ENCODE data around the gene RAB3GAP2.
A peak's percentile ranks its signal among the peaks of the same experiment; 100 is the strongest.
"Not testable (repeated sequence)": the region's sequence is repeated elsewhere in the genome, so short reads cannot be mapped to it uniquely, and the experiment has no call there.

Gene RAB3GAP2, protein sequence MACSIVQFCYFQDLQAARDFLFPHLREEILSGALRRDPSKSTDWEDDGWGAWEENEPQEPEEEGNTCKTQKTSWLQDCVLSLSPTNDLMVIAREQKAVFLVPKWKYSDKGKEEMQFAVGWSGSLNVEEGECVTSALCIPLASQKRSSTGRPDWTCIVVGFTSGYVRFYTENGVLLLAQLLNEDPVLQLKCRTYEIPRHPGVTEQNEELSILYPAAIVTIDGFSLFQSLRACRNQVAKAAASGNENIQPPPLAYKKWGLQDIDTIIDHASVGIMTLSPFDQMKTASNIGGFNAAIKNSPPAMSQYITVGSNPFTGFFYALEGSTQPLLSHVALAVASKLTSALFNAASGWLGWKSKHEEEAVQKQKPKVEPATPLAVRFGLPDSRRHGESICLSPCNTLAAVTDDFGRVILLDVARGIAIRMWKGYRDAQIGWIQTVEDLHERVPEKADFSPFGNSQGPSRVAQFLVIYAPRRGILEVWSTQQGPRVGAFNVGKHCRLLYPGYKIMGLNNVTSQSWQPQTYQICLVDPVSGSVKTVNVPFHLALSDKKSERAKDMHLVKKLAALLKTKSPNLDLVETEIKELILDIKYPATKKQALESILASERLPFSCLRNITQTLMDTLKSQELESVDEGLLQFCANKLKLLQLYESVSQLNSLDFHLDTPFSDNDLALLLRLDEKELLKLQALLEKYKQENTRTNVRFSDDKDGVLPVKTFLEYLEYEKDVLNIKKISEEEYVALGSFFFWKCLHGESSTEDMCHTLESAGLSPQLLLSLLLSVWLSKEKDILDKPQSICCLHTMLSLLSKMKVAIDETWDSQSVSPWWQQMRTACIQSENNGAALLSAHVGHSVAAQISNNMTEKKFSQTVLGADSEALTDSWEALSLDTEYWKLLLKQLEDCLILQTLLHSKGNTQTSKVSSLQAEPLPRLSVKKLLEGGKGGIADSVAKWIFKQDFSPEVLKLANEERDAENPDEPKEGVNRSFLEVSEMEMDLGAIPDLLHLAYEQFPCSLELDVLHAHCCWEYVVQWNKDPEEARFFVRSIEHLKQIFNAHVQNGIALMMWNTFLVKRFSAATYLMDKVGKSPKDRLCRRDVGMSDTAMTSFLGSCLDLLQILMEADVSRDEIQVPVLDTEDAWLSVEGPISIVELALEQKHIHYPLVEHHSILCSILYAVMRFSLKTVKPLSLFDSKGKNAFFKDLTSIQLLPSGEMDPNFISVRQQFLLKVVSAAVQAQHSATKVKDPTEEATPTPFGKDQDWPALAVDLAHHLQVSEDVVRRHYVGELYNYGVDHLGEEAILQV (N-terminal part only)

DNA sequence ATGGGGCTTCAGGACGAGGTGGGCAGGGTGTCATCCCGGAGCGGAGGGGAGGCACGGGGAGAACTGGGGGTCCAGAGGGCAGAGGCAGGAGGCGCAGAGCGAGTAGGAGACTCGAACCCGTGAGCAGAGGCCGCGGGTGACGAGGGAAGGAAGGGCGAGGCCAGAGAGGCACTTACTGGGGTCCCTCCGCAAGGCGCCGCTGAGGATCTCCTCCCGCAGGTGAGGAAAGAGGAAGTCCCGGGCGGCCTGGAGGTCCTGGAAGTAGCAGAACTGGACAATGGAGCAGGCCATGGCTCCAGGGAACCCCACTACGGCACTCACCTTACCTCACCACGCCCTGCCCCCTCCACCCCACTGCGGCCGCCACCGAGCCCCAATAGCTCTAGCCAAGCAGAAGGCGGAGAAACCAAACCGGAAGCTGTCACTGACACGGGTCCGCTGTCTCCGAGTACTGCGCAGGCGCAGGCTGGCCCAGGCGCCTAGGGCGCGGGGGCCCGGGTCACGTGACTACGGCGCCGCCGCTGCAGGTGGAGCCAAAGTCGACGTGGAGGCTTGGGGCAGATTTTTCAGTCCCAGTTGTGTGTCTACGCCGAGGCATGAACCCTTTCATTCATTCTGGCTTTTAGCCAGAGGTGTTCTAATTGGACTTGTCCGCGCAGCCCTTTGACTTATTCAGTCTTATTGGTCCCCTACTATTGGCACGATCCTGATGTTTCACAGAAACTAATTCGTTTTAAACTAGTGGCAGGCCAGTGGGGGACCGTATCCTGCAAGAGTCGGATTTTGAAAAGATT, at the start of gene RAB3GAP2:
TSS of gene RAB3GAP2 (minus strand) at position 407 of the 794 bp plus-strand sequence. CDS start at position 291, 116 bp downstream.
- peak; percentile 91 to 95 (median 93) for DNase-seq (ENCODE audit: low read depth in 2 of 3, low spot score in 1 of 3)

DNA sequence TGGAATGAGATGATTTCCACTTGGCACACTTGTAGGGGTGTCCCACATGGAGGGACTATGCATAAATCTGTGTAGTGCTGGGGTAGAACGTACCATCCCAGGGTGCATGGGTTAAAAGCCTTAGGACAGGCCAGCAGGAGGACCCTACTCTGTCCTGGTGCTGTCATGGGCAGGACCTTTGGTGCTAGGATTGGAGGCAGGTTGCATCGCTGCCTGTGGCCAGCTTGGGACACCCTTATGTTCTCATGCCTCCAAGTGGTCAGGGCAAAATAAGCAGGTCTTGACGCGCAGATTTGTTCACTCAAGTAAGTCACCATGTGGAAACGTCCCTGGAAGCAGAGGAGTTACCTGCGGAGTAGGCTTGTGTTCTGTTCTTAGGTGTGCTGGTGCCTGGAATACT, 49.5 kb upstream of the RAB3GAP2 start:
- DNase-seq (ENCODE audit: low read depth in 2 of 3, low spot score in 1 of 3), result no peak

DNA sequence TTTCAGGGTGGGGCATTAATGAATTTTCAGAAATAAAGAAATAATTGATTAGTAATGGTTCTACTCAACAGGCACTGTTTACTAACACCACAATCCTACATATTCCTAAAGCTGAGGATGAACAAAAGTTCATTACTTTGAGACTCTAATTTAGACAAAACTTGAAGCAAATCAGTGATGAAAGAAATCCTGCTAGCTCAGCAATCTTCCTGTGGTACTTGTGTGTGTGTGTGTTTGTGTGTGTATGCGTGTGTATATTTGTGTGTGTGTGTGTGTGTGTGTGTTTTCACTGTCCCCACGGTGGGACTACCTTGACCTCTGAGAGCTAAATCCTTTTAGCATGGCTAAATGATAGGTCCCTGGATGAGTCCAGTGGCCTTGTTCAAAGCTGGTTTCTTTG, 48.5 kb upstream of the RAB3GAP2 start:
- no peak for DNase-seq (ENCODE audit: low read depth in 2 of 3, low spot score in 1 of 3)

DNA sequence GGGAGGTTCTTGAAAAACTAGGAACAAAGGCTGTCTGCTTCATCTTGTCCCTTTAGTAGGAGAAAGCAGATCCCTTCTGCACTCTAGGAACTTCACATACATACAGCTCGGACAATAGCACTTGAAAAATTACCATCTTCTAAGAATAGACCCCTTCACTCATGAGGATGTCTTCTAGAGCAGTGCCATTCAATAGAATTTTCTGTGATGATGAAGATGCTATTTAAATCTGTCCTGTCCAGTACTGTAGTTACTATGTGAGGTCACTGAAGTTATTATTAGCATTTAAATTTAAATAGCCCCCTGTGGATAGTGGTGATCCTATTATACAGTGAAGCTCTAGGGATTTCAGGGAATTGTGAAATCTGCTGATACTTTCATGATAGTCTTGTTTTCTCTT, 46.4 kb upstream of the RAB3GAP2 start:
- no peak for DNase-seq (ENCODE audit: low read depth in 2 of 3, low spot score in 1 of 3)

DNA sequence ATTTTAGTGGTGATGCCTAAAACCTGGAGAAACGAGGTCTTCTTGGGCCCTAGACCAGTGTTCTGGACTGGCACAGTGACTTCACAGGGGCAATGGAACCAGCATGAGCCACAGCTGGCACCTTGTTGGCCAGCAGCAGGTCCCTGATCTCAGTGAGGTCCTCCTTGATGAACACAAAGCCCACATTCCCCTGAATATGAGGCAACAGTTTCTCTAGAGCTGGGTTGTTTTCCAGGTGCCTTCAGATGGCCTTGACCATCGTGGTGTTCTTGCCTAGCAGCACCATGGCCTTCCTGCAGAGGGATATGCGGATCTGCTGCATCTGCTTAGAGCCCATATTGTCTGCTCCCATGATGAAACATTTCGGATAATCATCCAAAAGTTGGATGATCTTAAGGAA, 44.9 kb upstream of the RAB3GAP2 start:
- no peak for DNase-seq (ENCODE audit: low read depth in 2 of 3, low spot score in 1 of 3)

DNA sequence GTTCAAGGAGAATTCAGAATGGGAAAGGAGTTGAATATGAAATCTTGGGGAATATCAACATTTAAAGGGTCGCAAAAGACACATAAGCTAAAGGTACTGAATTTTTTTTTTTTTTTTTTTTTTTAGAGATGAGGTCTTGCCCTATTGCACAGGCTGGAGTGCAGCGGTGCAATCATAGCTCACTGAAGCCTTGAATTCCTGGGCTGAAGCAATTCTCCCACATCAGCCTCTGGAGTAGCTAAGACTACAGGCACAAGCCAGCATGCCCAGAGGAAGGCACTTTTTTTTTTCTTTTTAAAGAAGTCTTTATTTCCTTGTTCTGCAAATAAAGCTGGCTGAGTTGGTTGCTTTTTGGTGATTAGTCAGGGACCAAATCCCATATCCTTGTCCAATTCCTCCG, 44.1 kb upstream of the RAB3GAP2 start:
- no peak for DNase-seq (ENCODE audit: low read depth in 2 of 3, low spot score in 1 of 3)

DNA sequence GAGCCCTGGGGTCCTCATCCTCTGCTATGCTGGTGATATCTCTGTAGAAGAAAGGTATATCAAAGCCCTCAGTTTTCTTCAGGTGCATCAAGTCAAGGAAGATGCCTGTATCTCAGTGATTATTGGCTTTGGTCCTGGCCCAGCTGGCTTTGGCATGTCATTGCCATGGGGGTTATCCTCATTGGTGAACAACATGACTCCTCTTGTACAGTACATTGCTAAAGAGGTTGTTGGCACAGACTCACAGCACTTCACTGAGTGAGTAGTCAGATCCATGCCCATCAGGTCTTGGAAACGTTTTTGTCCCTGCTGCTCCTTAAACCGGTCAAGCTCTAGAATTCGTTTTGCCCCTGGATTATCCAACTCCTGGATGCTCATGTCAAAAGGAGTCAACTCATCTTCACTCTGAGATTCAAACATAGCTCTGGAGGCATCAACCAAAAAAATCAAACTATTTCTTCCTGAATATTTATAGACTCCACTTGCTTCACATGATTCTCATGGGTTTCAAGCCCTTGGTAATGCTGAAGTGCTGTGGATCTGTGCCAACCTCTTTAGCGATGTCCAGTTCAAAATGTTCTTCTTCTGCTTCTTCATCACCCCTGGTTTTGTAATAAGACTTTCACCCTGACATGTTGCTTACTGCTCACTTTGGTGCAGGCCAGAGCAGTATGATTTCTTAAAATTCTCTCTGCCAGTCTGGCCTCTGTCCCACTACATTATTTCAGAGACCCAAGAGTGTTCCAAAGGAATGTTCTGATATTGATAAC, 43.0 kb upstream of the RAB3GAP2 start:
- no peak for DNase-seq (ENCODE audit: low read depth in 2 of 3, low spot score in 1 of 3)

DNA sequence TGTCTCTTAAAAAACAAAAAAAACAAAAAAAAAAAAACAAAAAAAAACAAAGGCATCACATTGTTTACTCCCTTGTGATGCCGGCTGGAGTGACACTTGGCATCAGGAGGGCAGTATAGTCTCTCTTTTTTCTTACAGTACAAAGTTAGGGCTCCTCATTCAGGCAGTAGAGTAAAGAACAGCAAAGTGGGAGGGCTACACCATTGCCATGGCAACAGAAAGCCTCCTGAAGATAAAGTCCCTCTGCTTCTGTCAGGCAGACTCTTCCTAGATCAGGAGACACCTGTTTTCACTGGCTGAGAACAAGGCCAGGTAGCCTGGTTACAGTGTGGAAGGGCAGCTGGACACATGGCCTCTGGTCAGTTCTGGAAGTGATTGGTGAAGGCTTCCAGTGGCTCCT, 41.3 kb upstream of the RAB3GAP2 start:
- no peak for DNase-seq (ENCODE audit: low read depth in 2 of 3, low spot score in 1 of 3)

DNA sequence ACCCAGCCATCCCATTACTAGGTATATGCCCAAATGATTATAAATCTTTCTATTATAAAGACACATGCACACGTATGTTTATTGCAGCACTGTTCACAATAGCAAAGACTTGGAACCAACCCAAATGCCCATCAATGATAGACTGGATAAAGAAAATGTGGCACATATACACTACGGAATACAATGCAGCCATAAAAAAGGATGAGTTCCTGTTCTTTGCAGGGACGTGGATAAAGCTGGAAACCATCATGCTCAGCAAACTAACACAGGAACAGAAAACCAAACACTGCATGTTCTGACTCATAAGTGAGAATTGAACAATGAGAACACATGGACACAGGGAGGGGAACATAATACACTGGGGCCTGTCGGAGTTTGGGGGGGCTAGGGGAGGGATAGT, 37.9 kb upstream of the RAB3GAP2 start:
- not testable (repeated sequence) for DNase-seq (ENCODE audit: low read depth in 2 of 3, low spot score in 1 of 3)

DNA sequence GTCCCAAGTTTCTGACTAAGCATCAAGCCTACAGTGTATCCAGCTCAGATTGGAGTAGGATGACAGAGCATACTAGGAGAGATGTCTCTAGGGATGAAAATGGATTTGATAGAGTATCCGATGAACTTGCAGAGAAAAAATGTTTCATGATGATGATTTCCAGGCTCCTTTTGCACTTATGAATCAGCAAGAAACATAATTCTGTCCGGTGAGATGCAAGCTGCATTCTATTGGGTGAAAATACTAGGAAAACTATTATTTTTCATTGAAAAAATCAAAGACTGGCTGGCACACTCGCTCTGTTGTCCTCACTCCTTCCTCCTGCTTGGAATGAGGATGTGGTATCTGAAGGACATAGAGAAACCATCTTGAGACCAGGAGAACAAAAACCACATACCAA, 35.4 kb upstream of the RAB3GAP2 start:
- DNase-seq (ENCODE audit: low read depth in 2 of 3, low spot score in 1 of 3), result no peak

DNA sequence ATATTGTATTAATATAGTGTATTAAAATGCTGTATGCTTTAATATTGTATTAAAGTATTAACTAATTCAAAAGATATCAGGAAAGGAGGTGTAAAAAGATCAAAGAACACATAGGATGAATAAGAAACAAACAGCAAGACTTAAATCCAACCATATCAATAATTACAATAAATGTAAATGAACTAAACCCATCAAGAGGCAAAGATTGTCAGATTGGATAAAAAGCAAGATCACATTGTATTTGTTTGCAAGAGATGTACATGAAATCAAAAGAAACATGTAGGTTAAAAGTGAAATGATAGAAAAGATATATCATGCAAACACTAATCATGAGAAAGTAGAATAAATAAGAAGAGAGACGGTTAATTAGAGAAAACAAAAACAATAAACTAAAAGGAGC, 34.1 kb upstream of the RAB3GAP2 start:
- no peak for DNase-seq (ENCODE audit: low read depth in 2 of 3, low spot score in 1 of 3)

DNA sequence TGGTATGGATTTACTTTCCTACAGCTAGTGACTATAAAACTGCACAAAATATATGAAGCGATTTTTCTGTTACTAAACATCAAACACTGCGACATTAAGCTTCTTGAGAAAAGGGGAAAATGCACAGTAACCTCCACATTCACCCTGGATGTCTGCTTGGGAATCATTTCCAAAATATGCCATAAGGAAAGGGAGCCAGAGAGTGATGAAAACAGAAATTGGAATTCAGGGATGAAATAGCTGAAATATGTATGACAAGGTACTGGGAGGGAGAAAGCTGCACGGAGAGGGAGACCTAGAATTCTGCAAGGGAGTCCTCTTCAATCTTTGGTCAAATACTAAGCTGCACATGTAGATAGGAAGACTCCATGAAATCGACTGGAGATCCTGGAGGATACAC, 31.6 kb upstream of the RAB3GAP2 start:
- DNase-seq (ENCODE audit: low read depth in 2 of 3, low spot score in 1 of 3), result no peak

DNA sequence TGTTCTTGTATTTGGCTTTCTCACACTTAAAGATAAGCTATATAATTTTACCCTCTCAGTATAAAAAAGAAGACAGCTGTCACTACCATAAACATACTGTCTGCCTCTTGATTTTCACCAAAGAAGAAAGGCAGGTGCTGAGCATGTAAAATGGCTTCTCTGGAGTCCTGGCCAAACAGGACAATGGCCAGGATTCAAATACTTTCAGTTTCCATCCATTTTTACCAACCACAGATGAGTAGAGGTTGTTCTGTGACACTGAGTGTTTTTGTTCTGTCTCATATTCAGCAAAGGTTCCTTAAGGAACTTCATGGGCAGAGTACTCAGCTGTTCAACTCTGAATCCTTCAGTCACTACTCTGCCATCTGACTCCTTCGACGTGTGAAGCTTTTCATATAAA, 29.4 kb upstream of the RAB3GAP2 start:
- DNase-seq (ENCODE audit: low read depth in 2 of 3, low spot score in 1 of 3), result no peak

DNA sequence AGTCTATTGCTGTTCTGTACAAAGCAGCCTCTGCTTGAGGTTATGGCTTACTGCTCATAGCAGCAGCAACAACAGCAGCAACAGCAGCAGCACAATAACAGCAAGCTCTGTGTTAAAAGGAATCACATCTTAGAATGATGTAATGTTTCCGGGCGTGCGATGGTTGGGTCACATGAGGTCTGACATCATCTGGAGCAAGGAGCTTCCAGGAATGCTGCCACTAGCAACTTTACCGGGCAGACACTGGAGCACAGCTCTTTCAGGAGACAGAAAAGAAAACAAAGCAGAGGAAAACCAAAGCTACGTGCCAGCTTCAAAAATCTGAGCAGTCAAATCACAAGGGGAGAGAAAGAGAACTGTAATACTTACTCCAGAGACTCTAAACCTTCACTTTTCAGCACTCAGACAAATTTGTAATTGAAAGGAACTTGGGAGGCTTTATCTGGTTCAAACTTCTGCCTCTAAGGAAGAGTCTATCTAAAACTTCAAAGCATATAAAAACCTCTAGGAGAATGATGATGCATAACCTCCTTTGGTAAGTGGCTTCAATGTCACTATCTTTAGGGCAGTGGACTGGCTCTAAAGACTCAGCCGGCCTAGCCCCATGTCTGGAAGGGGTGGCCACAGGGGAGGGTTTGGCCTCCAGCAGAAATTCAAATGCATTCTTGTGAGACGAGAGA, 28.3 kb upstream of the RAB3GAP2 start:
- DNase-seq (ENCODE audit: low read depth in 2 of 3, low spot score in 1 of 3), result no peak

DNA sequence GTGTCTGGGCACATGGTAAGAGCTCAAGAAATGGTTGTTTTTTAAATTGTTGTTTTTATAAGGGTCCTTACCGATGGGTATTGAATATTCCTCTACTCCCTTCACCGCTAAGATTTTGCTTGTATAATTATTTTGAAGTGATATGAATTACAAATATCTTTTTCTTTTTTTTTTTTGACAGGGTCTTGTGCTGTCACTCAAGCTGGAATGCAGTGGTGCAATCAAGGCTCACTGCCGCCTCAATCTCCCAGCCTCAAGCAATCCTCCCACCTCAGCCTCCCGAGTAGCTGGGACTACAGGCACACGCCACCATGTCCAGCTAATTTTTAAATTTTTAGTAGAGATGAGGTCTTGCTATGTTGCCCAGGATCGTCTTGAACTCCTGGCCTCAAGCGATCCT, 27.1 kb upstream of the RAB3GAP2 start:
- DNase-seq (ENCODE audit: low read depth in 2 of 3, low spot score in 1 of 3), result no peak

DNA sequence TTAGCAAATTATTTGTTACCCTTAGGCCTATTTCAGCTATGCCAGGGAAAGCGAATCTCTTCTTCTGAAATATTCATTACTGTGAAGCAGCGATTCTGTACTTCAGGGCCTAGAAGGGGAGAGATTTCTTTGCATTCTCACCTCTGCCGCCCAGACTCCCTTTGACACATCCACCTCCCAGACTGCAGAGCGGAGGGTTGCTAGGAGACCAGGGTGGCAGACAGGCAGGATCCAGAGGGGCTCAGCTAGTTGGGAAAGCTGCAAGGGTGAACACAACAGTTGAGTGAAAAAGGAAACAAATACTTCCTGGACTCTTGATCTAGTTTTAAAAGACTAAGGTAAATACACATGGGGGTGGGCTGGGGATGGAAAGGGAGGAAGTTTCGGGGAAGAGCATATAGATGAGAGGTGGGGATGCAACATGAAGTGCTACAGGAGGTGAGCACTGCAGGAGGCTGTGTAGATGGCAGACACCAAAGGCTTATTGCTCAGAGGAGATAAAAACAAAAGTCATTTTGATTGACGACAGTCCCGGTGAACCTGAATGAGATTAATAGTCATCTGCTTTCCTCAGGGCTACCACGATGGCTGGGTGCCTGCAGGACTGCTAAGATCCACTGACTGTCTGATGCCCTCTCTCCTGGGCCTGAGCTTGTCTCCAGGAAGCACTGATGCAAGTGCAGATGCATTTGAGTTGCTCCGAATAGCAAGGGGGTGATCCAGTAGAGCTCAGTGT, 26.4 kb upstream of the RAB3GAP2 start:
- no peak for DNase-seq (ENCODE audit: low read depth in 2 of 3, low spot score in 1 of 3)

DNA sequence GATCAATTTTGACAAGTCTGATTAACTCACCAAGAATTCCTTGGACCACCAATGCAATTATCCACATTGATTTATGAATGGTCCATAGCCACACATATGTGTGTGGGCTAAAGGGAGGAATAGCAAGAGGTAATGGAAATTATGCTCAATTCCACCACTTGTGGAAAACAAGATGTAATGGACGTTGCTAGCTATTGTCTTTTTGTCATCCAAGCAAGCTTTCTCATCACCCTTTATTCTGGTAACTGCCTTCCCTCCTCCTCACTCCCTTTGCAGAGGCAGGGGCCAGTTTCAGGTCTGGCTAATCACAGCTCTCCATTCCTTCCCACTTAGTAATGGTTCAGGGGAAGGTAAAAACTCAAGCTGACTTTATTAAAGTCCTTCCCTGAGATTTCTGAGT, 24.7 kb upstream of the RAB3GAP2 start:
- no peak for DNase-seq (ENCODE audit: low read depth in 2 of 3, low spot score in 1 of 3)

DNA sequence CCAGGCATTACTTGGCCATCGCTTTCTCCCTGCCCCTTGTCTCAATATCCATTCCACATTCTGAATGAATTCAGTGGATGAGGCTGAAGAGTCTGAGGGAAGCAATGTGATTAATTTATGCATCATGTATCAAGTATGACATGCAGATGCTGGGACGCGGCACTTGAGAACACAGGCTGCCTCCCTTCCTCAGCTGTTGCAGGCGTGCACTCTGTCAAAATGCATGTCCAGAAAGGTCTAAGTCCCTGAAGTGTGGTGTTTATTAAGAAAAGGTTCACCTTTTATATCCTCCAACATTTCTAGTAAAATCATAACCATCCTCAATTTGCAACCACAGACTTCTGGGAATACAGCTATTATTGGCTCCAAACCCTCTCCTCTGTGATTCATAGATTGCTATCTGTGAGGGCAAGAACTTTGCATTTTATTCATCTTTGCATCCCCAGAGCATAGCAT, 22.6 kb upstream of the RAB3GAP2 start:
- no peak for DNase-seq (ENCODE audit: low read depth in 2 of 3, low spot score in 1 of 3)

DNA sequence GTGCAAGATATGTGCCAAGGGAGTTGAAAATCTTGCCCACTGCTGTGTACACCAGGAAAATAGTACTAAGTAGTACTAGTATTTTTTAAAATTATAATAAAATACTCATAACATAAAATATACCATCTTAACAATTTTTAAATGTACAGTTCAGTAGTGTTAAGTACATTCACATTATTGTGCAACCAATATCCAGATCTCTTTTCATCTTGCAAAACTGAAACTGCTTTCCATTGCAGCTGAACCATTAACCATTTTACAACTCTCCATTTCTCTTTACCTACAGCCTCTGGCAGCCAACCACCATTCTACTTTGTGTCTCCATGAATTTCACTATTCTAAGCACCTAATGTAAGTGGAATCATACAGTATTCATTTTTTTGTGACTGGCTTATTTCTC, 19.3 kb upstream of the RAB3GAP2 start:
- DNase-seq (ENCODE audit: low read depth in 2 of 3, low spot score in 1 of 3), result no peak
